Loucy (cell line): ENCODE measurements around the gene IL17C.

Experiments
- CTCF ChIP-seq: fragments of 200-600 bp; sonication (generic); conservative IDR thresholded peaks from 2 replicates; pipeline ENCODE4 v1.5.1; 2014; ENCODE audit warnings: mild to moderate bottlenecking, antibody characterized with exemption, low read length
- EZH2phosphoT487 ChIP-seq: fragments of 200-600 bp; IDR thresholded peaks from 2 replicates; pipeline ENCODE4 v1.6.1; 2018; ENCODE audit warnings: antibody characterized with exemption, mild to moderate bottlenecking, moderate library complexity, borderline replicate concordance

DNA sequence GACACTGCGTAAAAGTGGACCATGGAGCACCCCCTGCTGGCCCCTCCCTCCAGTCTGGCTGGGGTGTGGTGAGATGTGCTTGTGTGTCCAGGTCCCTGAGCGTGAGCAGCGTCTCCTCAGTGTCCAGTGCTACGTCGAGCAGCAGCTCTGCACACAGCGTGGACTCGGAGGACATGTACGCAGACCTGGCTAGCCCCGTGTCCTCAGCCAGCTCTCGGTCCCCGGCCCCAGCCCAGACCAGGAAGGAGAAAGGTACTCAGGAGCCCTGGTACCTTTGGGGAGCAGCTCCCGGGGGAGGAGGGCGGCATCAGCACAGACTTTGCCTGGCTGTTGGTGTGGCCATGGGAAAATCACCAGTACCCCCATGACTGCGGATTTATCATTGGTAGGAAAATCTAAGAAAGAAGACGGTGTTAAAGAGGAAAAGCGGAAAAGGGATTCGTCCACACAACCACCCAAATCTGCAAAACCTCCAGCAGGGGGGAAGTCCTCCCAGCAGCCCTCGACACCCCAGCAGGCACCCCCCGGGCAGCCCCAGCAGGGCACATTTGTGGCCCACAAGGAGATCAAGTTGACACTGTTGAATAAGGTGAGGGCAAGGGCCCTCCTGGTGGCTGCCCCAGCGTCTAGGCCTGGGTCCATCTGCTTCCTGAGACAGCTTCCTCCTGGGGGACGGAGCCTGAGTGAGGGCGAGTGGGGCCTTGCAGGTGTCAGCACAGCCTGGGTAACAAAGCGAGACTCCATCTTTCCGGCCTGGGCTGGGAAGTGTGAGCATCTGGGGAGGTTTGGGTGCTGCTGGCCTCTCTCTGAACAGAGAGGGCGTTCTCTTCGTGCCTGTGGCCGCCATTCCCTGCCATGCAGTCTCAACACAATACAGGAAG lies 10.6 kb upstream of the IL17C start:
- TF ChIP-seq CTCF (no peak), EZH2phosphoT487 (no peak)
